HG02798 (cell line): ENCODE measurements around the gene PLCD1.

ENCODE experiments used
- ATAC-seq: cut with Tn5 transposase; IDR thresholded peaks from one replicate; pipeline ENCODE4 v1.9.1; 2021; ENCODE audit warnings: mild to moderate bottlenecking; ENCODE audit not compliant: unreplicated experiment, poor library complexity

Gene PLCD1

GRCh38 chr3:37970802-37971201 lies 58.6 kb downstream of the PLCD1 start:
- ATAC-seq, result no peak

- ATAC-seq, result no peak
These were observed 59.8 kb downstream of the PLCD1 start for GRCh38 chr3:37969596-37970100.

- ATAC-seq, result no peak
These were observed 60.4 kb downstream of the PLCD1 start for GRCh38 chr3:37968813-37969595.

GRCh38 chr3:37968199-37968598 lies 61.2 kb downstream of the PLCD1 start:
- no peak for ATAC-seq

- peak; percentile 85 for ATAC-seq
These were observed 62.1 kb downstream of the PLCD1 start for GRCh38 chr3:37967260-37967881.

- ATAC-seq, result no peak
These were observed 64.7 kb downstream of the PLCD1 start for GRCh38 chr3:37964716-37965115.

GRCh38 chr3:37964146-37964545 lies 65.3 kb downstream of the PLCD1 start:
- no peak for ATAC-seq

GRCh38 chr3:37963635-37964034 lies 65.8 kb downstream of the PLCD1 start:
- ATAC-seq, result no peak

GRCh38 chr3:37963016-37963415 lies 66.4 kb downstream of the PLCD1 start:
- ATAC-seq, result no peak

GRCh38 chr3:37961622-37962431 lies 67.6 kb downstream of the PLCD1 start:
- ATAC-seq, result no peak

- ATAC-seq, result no peak
These were observed 71.9 kb downstream of the PLCD1 start for GRCh38 chr3:37957539-37957936.
